Stomach (tissue), 9 donors: ENCODE measurements around the gene UBAP1. TPM values are rescaled to one million over a fixed set of nuclear protein-coding genes. Genes with fewer than 3 reads are reported as not detected.

Experiments used
- DNase-seq, 2 donors: peaks; one replicate each; pipeline versions ENCODE4 v3.0.0 to v3.0.0-alpha.2; 2013 to 2019
- H3K27ac ChIP-seq, 5 donors: fragments of 200-600 bp in 4 of 5; sonication (generic) in 4 of 5; one replicate each; pipeline ENCODE4 v1.5.1; 2013 to 2019; ENCODE audit warnings: mild to moderate bottlenecking in 1 of 5, moderate library complexity in 1 of 5
- H3K27me3 ChIP-seq, 3 donors: fragments of 200-600 bp; sonication (generic); one replicate each; pipeline ENCODE4 v1.5.1; 2017 to 2019; ENCODE audit warnings: mixed run types in 1 of 3
- H3K36me3 ChIP-seq, 4 donors: fragments of 200-600 bp; sonication (generic); 1 replicate in 3 of 4; 2 replicates in 1 of 4; pipeline ENCODE4 v1.5.1; 2016 to 2019
- H3K4me1 ChIP-seq, 4 donors: fragments of 200-600 bp; sonication (generic); one replicate each; pipeline ENCODE4 v1.5.1; 2016 to 2019
- H3K4me3 ChIP-seq, 4 donors: fragments of 200-600 bp; sonication (generic) in 3 of 4; one replicate each; pipeline ENCODE4 v1.5.1; 2016 to 2019; ENCODE audit warnings: mild to moderate bottlenecking in 1 of 4
- H3K9me3 ChIP-seq, 4 donors: fragments of 200-600 bp; sonication (generic); one replicate each; pipeline ENCODE4 v1.5.1; 2016 to 2019
- CTCF ChIP-seq, 7 experiments: fragments of 450-650 bp in 4 of 7; fragments of 200-600 bp in 3 of 7; sonication (generic) in 3 of 7; IDR thresholded peaks; one replicate each; pipeline ENCODE4 v1.5.1; 2016 to 2019; ENCODE audit warnings: antibody characterized with exemption in 7 of 7, control low read depth in 2 of 7, mild to moderate bottlenecking in 1 of 7
- EP300 ChIP-seq: sonication (generic); formaldehyde crosslinking; IDR thresholded peaks from one replicate; pipeline ENCODE4 v1.6.1; 2017; ENCODE audit warnings: antibody characterized with exemption
- POLR2A ChIP-seq, 4 donors: fragments of 450-650 bp; IDR thresholded peaks; one replicate each; pipeline ENCODE4 v1.6.1; 2016; ENCODE audit warnings: antibody characterized with exemption in 4 of 4, control low read depth in 2 of 4, mild to moderate bottlenecking in 1 of 4, moderate library complexity in 1 of 4
- POLR2AphosphoS5 ChIP-seq, 3 donors: sonication (generic); formaldehyde crosslinking; IDR thresholded peaks; one replicate each; pipeline ENCODE4 v1.6.1; 2016; ENCODE audit warnings: antibody characterized with exemption in 3 of 3
- WGBS, 5 donors: extraction: QIAGEN DNeasy Blood & Tissue Kit in 3 of 5; methylation state at CpG; one replicate each; pipeline versions ENCODE4 v1.1.5 to v1.1.7; 2013 to 2018; 5-methylcytosine and 5-hydroxymethylcytosine counted together
- intact Hi-C: fragments of 100-400 bp; cut with DNase I; formaldehyde crosslinking; loops from one replicate; pipeline ENCODE4 v1.15.1; 2023; ENCODE audit warnings: low total_unique reads
- polyA plus RNA-seq, 3 donors: library from polyadenylated mRNA; stranded (reverse); fragments of 200-250 nt; gene quantifications; one replicate each; pipeline ENCODE4 v1.2.3, GENCODE V29; 2013
- total RNA-seq, 5 donors: library from RNA; depleted of rRNA; stranded (reverse); fragments of >200 nt; gene quantifications; one replicate each; pipeline versions ENCODE4 v1.1.0 to v1.2.3, GENCODE V29; 2014 to 2016
- donor health status: healthy with polysubstance abuse.
- donor health status: Bipolar disorder and iron deficiency.
- donor health status: healthy.

UBAP1 gene
- total and polyA plus RNA-seq, 8 donors, result 17.7 to 53.1 (median 34.1) TPM

- peaks cover 14 to 42% (median 29%) of the 10 kb centered on the region in 4 donors for H3K4me1 ChIP-seq
- WGBS, 5 donors, result 57 to 74% (median 64%) methylated on average over 13 to 16 of the region's 16 CpGs
- H3K4me3 ChIP-seq, result no peak overlapping the region
- TF ChIP-seq CTCF (IDR thresholded peaks at IDR 0.05), result no peak
- TF ChIP-seq POLR2A (IDR thresholded peaks at IDR 0.05), result no peak
- peak in 1 of 3 donors; percentile 15 for TF ChIP-seq POLR2AphosphoS5 (IDR thresholded peaks at IDR 0.05)
- TF ChIP-seq EP300, result no peak
- peak overlapping the region in 4 of 5 donors; percentile 20 to 80 (median 54) for H3K27ac ChIP-seq
- intact Hi-C loops, result no loop called here
- no peaks in the 10 kb centered on the region for H3K27me3 ChIP-seq
- DNase-seq, result peak in 1 of 2 donors; percentile 50
- no peaks in the 10 kb centered on the region for H3K9me3 ChIP-seq
- H3K36me3 ChIP-seq, result peaks cover 26 to 71% (median 46%) of the 10 kb centered on the region in 4 donors
These were observed 75.5 kb downstream of the UBAP1 start for GRCh38 chr9:34254141-34254913.

GRCh38 chr9:34254966-34255825, 76.4 kb downstream of the UBAP1 start:
- Histone ChIP-seq H3K27ac (peak overlapping the region in 4 of 5 donors; percentile 20 to 80 (median 54)), H3K4me3 (no peak overlapping the region), H3K36me3 (peaks cover 18 to 64% (median 37%) of the 10 kb centered on the region in 4 donors), H3K4me1 (peaks cover 14 to 42% (median 29%) of the 10 kb centered on the region in 4 donors), H3K27me3 (no peaks in the 10 kb centered on the region), H3K9me3 (no peaks in the 10 kb centered on the region)
- 70 to 96% (median 83%) methylated on average over 9 to 10 of the region's 10 CpGs for WGBS, 5 donors
- TF ChIP-seq POLR2A (IDR thresholded peaks at IDR 0.05), result no peak
- no peak for TF ChIP-seq CTCF (IDR thresholded peaks at IDR 0.05)
- TF ChIP-seq EP300, result no peak
- no peak for TF ChIP-seq POLR2AphosphoS5 (IDR thresholded peaks at IDR 0.05)
- DNase-seq, result peak in 1 of 2 donors; percentile 18
- intact Hi-C loops, result no loop called here

- no peak for DNase-seq
- H3K4me1 ChIP-seq, result peaks cover 14 to 42% (median 29%) of the 10 kb centered on the region in 4 donors
- H3K9me3 ChIP-seq, result no peaks in the 10 kb centered on the region
- H3K27ac ChIP-seq, result peak overlapping the region in 2 of 5 donors; percentile 78 to 80
- WGBS, 5 donors, result 85 to 93% (median 90%) methylated on average over 6 of the region's 6 CpGs
- no peaks in the 10 kb centered on the region for H3K27me3 ChIP-seq
- intact Hi-C loops, result no loop called here
- peaks cover 11 to 55% (median 28%) of the 10 kb centered on the region in 4 donors for H3K36me3 ChIP-seq
- no peak for TF ChIP-seq EP300
- no peak for TF ChIP-seq POLR2AphosphoS5 (IDR thresholded peaks at IDR 0.05)
- TF ChIP-seq POLR2A (IDR thresholded peaks at IDR 0.05), result no peak
- H3K4me3 ChIP-seq, result no peak overlapping the region
These were observed 77.3 kb downstream of the UBAP1 start for GRCh38 chr9:34256104-34256503.

- TF ChIP-seq CTCF (IDR thresholded peaks at IDR 0.05) (no peak), POLR2AphosphoS5 (IDR thresholded peaks at IDR 0.05) (no peak), EP300 (no peak), POLR2A (IDR thresholded peaks at IDR 0.05) (no peak)
- Histone ChIP-seq H3K27me3 (no peaks in the 10 kb centered on the region), H3K36me3 (peaks cover 1 to 45% (median 18%) of the 10 kb centered on the region in 4 donors), H3K4me1 (peaks cover 14 to 40% (median 28%) of the 10 kb centered on the region in 4 donors), H3K4me3 (no peak overlapping the region), H3K9me3 (no peaks in the 10 kb centered on the region), H3K27ac (no peak overlapping the region)
- DNase-seq, result peak in 1 of 2 donors; percentile 46
- WGBS, 5 donors, result 79 to 88% (median 81%) methylated on average over 11 of the region's 11 CpGs
- intact Hi-C loops, result no loop called here
These were observed 78.2 kb downstream of the UBAP1 start for GRCh38 chr9:34256987-34257585.
